ENCODE data around the gene PPARG.
"Not testable (repeated sequence)": the region's sequence is repeated elsewhere in the genome, so short reads cannot be mapped to it uniquely, and the experiment has no call there.

Gene PPARG

GRCh38 chr3:12442654-12443501 lies 154.0 kb downstream of the PPARG start:
- no peak overlapping the region for H3K4me3 ChIP-seq (ENCODE audit: control insufficient read depth, low read depth, low read length)
- TF ChIP-seq, protein P1, sequence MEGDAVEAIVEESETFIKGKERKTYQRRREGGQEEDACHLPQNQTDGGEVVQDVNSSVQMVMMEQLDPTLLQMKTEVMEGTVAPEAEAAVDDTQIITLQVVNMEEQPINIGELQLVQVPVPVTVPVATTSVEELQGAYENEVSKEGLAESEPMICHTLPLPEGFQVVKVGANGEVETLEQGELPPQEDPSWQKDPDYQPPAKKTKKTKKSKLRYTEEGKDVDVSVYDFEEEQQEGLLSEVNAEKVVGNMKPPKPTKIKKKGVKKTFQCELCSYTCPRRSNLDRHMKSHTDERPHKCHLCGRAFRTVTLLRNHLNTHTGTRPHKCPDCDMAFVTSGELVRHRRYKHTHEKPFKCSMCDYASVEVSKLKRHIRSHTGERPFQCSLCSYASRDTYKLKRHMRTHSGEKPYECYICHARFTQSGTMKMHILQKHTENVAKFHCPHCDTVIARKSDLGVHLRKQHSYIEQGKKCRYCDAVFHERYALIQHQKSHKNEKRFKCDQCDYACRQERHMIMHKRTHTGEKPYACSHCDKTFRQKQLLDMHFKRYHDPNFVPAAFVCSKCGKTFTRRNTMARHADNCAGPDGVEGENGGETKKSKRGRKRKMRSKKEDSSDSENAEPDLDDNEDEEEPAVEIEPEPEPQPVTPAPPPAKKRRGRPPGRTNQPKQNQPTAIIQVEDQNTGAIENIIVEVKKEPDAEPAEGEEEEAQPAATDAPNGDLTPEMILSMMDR (conservative IDR thresholded peaks at IDR 0.05; ENCODE audit: control insufficient read depth, insufficient read depth, low read depth, low read length) = no peak
- DNase-seq (ENCODE audit: low read depth) = no peak

- DNase-seq (ENCODE audit: low read depth) = no peak
- TF ChIP-seq, protein P1 (conservative IDR thresholded peaks at IDR 0.05; ENCODE audit: control insufficient read depth, insufficient read depth, low read depth, low read length) = no peak
- no peak overlapping the region for H3K4me3 ChIP-seq (ENCODE audit: control insufficient read depth, low read depth, low read length)
Observed at GRCh38 chr3:12443781-12444522, 155.1 kb downstream of the PPARG start.

GRCh38 chr3:12444582-12445471 lies 156.0 kb downstream of the PPARG start:
- TF ChIP-seq, protein P1 (conservative IDR thresholded peaks at IDR 0.05; ENCODE audit: control insufficient read depth, insufficient read depth, low read depth, low read length) = no peak
- no peak overlapping the region for H3K4me3 ChIP-seq (ENCODE audit: control insufficient read depth, low read depth, low read length)
- no peak for DNase-seq (ENCODE audit: low read depth)

DNA sequence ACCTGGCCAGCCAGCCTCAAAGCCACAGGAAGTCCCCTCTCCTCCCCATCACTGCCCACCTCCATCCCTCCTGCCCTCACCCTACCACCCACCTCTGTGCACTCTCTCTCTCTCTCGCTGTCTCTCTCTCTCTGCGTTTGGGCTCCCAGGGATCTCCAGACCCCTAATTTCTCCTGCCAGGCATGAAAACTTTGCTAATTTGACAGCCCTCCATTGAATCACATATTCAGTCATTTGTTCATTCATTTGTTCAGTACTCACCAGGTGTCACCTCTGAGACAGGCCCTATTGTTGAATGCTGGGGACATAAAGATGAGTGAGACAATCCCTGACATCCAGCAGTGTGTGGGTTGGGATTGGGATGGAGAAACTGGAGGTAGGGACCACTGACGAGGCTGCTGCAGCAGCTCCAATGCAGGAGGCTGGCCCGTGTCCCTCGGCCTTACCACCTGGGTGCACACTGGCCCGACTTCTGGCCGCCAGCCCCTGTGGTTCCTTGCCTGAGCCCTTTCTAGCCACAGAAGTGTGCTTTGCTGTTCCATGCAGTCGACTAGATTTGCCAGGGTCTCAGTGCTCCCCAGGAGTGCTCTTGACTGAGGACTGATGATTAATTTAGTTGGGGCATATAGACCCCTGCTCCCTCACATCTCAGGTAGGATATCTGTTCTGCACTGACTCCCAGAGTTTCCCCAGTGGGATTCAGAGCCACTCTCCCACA lies 156.8 kb downstream of the PPARG start:
- H3K4me3 ChIP-seq (ENCODE audit: control insufficient read depth, low read depth, low read length) = no peak overlapping the region
- TF ChIP-seq, protein P1 (conservative IDR thresholded peaks at IDR 0.05; ENCODE audit: control insufficient read depth, insufficient read depth, low read depth, low read length) = no peak
- no peak for DNase-seq (ENCODE audit: low read depth)

GRCh38 chr3:12446298-12446697 lies 157.4 kb downstream of the PPARG start:
- no peak overlapping the region for H3K4me3 ChIP-seq (ENCODE audit: control insufficient read depth, low read depth, low read length)
- TF ChIP-seq, protein P1 (conservative IDR thresholded peaks at IDR 0.05; ENCODE audit: control insufficient read depth, insufficient read depth, low read depth, low read length) = no peak
- no peak for DNase-seq (ENCODE audit: low read depth)

GRCh38 chr3:12447075-12447474 lies 158.2 kb downstream of the PPARG start:
- no peak overlapping the region for H3K4me3 ChIP-seq (ENCODE audit: control insufficient read depth, low read depth, low read length)
- DNase-seq (ENCODE audit: low read depth) = no peak
- TF ChIP-seq, protein P1 (conservative IDR thresholded peaks at IDR 0.05; ENCODE audit: control insufficient read depth, insufficient read depth, low read depth, low read length) = no peak

DNA sequence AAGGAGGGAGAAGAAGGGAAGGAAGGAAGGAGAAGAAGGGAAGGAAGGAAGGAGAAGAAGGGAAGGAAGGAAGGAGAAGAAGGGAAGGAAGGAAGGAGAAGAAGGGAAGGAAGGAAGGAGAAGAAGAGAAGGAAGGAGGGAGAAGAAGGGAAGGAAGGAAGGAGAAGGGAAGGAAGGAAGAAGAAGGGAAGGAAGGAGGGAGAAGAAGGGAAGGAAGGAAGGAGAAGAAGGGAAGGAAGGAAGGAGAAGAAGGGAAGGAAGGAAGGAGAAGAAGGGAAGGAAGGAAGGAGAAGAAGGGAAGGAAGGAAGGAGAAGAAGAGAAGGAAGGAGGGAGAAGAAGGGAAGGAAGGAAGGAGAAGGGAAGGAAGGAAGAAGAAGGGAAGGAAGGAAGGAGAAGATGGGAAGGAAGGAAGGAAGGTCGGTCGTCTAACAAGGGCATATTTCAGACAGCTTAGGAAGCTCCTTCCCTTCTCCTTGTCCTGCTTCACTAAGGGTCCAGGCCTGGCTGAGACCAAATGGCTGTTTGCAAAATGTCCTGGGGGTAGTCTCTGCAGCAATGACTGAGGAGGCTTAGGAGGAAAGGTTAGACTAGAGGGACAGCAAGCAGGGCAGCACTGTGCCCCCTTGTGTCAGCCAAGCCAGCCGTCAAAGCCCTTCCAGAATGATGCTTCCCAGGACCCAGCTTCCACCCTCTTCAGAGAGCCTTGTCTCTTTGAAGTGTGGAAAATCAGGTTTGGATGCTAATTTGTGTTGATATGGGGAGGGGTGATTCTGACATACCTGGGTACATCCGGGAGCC lies 159.7 kb downstream of the PPARG start:
- not testable (repeated sequence) for DNase-seq (ENCODE audit: low read depth); H3K4me3 ChIP-seq (ENCODE audit: control insufficient read depth, low read depth, low read length)
